DND-41 (cell line): ENCODE measurements around the gene OR1F1.

Experiments used
- EZH2 ChIP-seq: IDR thresholded peaks from 3 replicates; pipeline ENCODE4 v1.6.1; 2012; ENCODE audit warnings: borderline replicate concordance, low read depth, mild to moderate bottlenecking, moderate library complexity, low read length, inconsistent platforms; ENCODE audit not compliant: severe bottlenecking
- TF ChIP-seq, protein P1 (sequence below): IDR thresholded peaks from 2 replicates; pipeline ENCODE4 v1.5.1; 2012; ENCODE audit warnings: borderline replicate concordance, low read length, moderate library complexity, mild to moderate bottlenecking; ENCODE audit not compliant: poor library complexity, severe bottlenecking; ENCODE audit errors: extremely low read depth

DNA sequence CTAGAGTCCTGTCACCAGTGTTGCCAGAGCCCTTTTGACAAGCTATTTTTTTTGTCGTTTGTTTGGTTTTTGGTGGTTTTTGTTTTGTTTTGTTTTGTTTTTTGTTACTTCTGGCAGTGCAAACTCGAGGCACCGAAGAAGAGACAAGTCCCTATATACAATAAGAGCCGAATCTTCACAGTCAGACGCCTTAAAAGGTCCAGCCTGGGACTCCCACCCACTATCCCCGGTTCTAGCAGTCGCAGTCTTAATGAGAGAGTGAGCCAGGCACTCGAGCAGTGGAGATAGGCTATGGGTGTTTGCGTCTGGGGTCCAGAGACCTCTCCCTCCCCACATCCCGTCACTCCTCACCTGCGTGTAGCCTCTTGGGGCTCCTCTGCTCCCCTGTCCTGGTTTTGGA, 1.9 kb downstream of the OR1F1 start:
- TF ChIP-seq, protein P1, sequence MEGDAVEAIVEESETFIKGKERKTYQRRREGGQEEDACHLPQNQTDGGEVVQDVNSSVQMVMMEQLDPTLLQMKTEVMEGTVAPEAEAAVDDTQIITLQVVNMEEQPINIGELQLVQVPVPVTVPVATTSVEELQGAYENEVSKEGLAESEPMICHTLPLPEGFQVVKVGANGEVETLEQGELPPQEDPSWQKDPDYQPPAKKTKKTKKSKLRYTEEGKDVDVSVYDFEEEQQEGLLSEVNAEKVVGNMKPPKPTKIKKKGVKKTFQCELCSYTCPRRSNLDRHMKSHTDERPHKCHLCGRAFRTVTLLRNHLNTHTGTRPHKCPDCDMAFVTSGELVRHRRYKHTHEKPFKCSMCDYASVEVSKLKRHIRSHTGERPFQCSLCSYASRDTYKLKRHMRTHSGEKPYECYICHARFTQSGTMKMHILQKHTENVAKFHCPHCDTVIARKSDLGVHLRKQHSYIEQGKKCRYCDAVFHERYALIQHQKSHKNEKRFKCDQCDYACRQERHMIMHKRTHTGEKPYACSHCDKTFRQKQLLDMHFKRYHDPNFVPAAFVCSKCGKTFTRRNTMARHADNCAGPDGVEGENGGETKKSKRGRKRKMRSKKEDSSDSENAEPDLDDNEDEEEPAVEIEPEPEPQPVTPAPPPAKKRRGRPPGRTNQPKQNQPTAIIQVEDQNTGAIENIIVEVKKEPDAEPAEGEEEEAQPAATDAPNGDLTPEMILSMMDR: no peak
- no peak for TF ChIP-seq EZH2
